Heart left ventricle (tissue), 16 donors: Measurements from ENCODE around the gene FBXO41. TPM values are rescaled to one million over a fixed set of nuclear protein-coding genes. Genes with fewer than 3 reads are reported as not detected.
"Not testable (repeated sequence)": the region's sequence is repeated elsewhere in the genome, so short reads cannot be mapped to it uniquely, and the experiment has no call there.

ENCODE experiments used
- ATAC-seq, 4 donors: fragments of 200-7000 bp; cut with Tn5 transposase; one replicate each; pipeline ENCODE4 v1.9.1; 2020 to 2022; ENCODE audit warnings: moderate library complexity in 4 of 4, mild to moderate bottlenecking in 3 of 4, moderate number of reproducible peaks in 1 of 4
- DNase-seq, 5 donors: peaks; one replicate each; pipeline ENCODE4 v3.0.0-alpha.2; 2020
- H3K27ac ChIP-seq, 12 donors: fragments of 200-600 bp; sonication (generic) in 4 of 12; one replicate each; pipeline versions ENCODE4 v1.5.0 to v1.8.0; 2016 to 2022; ENCODE audit warnings: mild to moderate bottlenecking in 2 of 12
- H3K27me3 ChIP-seq, 9 donors: fragments of 200-600 bp; sonication (generic) in 2 of 9; one replicate each; pipeline versions ENCODE4 v1.5.1 to v1.8.0; 2016 to 2022; ENCODE audit warnings: mild to moderate bottlenecking in 3 of 9
- H3K36me3 ChIP-seq, 9 donors: fragments of 200-600 bp; sonication (generic) in 2 of 9; one replicate each; pipeline versions ENCODE4 v1.5.0 to v1.8.0; 2018 to 2022; ENCODE audit warnings: mild to moderate bottlenecking in 2 of 9
- H3K4me1 ChIP-seq, 12 donors: fragments of 200-600 bp; sonication (generic) in 4 of 12; one replicate each; pipeline versions ENCODE4 v1.5.0 to v1.8.0; 2016 to 2022; ENCODE audit warnings: mild to moderate bottlenecking in 3 of 12
- H3K4me3 ChIP-seq, 12 donors: fragments of 200-600 bp; sonication (generic) in 4 of 12; one replicate each; pipeline versions ENCODE4 v1.5.0 to v1.8.0; 2017 to 2022; ENCODE audit warnings: mild to moderate bottlenecking in 9 of 12, moderate library complexity in 4 of 12
- H3K9me3 ChIP-seq, 12 donors: fragments of 200-600 bp; sonication (generic) in 4 of 12; one replicate each; pipeline versions ENCODE4 v1.5.0 to v1.8.0; 2016 to 2022; ENCODE audit warnings: mild to moderate bottlenecking in 1 of 12
- CTCF ChIP-seq, 12 donors: fragments of 200-600 bp; sonication (generic) in 4 of 12; IDR thresholded peaks; one replicate each; pipeline versions ENCODE4 v1.5.0 to v1.8.0; 2018 to 2022; ENCODE audit warnings: antibody characterized with exemption in 12 of 12, mild to moderate bottlenecking in 5 of 12
- POLR2A ChIP-seq, 2 donors: fragments of 450-650 bp; IDR thresholded peaks; one replicate each; pipeline ENCODE4 v1.6.1; 2017; ENCODE audit warnings: antibody characterized with exemption in 2 of 2, mild to moderate bottlenecking in 2 of 2, moderate library complexity in 2 of 2
- WGBS, 4 donors: extraction: QIAGEN DNeasy Blood & Tissue Kit in 2 of 4; methylation state at CpG; one replicate each; pipeline versions ENCODE4 v1.1.5 to v1.1.7; 2013 to 2018; 5-methylcytosine and 5-hydroxymethylcytosine counted together
- intact Hi-C, 10 donors: fragments of 100-400 bp; cut with DNase I; formaldehyde crosslinking; loops; one replicate each; pipeline versions ENCODE4 v1.11.1 to v1.14.2; 2022
- polyA plus RNA-seq, 2 donors: library from polyadenylated mRNA; stranded (reverse); fragments of 200-250 nt; gene quantifications; one replicate each; pipeline ENCODE4 v1.2.3, GENCODE V29; 2013
- total RNA-seq, 9 donors: library from RNA; depleted of rRNA in 2 of 9; stranded (reverse); fragments of >200 nt in 2 of 9; fragmentation: NEBNext Ultra II Directional in 3 of 9; extraction: Animal tissue kit (Norgen Biotek cat#: 25700) in 3 of 9; gene quantifications; one replicate each; pipeline versions ENCODE4 v1.1.0 to v1.2.4, GENCODE V29; 2016 to 2023
- donor health status: ischemic (EF 13 %, LVEDD 7.1; RV severe dilation, severe dysfunction).
- donor health status: healthy with polysubstance abuse.
- donor health status: DM: no; HTN: yes; CAD: no.
- donor health status: DM: no; HTN: no; CAD: no.
- donor health status: ischemic (EF 25% LVEDD 6.9; RV normal size, moderate dysfunction).
- donor health status: ischemic (EF 25% LVEDD 5.7; RV mildly dilated, moderate dysfunction).
- donor health status: healthy.
- donor health status: DM: yes; HTN: yes; CAD: no.
- donor health status: ischemic (EF 35%, LVEDD 5.7; RV mildly dilated, moderate dysfunction).
- donor health status: nonischemic (EF 11% LVEDD 7.7; RV severe dilation, severe dysfunction).
- donor health status: DM: yes; HTN: yes; CAD: no.
- donor health status: PGD.
- donor health status: ischemic (EF 29% LVEDD 5.4; RV normal size, mild dysfunction).
- donor health status: nonischemic (EF 23%, LVEDD 6.1; RV moderate dilation, normal function).

FBXO41 gene
- total and polyA plus RNA-seq, 11 donors, result 0.21 to 3.6 (median 0.57) TPM

- TF ChIP-seq CTCF (IDR thresholded peaks at IDR 0.05) (no peak), POLR2A (IDR thresholded peaks at IDR 0.05) (no peak)
- peaks cover 10 to 47% (median 33%) of the 10 kb centered on the region in 9 donors for H3K27me3 ChIP-seq
- WGBS, 4 donors, result 81 to 88% (median 87%) methylated on average over 2 to 4 of the region's 4 CpGs
- H3K9me3 ChIP-seq, result no peaks in the 10 kb centered on the region
- intact Hi-C loops, result no loop called here
- peaks cover 0 to 14% (median 3%) of the 10 kb centered on the region in 12 donors for H3K4me1 ChIP-seq
- H3K27ac ChIP-seq, result no peak overlapping the region
- H3K36me3 ChIP-seq, result no peaks in the 10 kb centered on the region
- no peak overlapping the region for H3K4me3 ChIP-seq
- ATAC-seq, result no peak
- no peak for DNase-seq
Measured at GRCh38 chr2:73264783-73265182, 19.5 kb downstream of the FBXO41 start.

GRCh38 chr2:73264332-73264606 is 20.0 kb downstream of the FBXO41 start:
- Histone ChIP-seq H3K27ac (no peak overlapping the region), H3K36me3 (no peaks in the 10 kb centered on the region), H3K4me3 (no peak overlapping the region), H3K9me3 (no peaks in the 10 kb centered on the region), H3K27me3 (peaks cover 10 to 42% (median 31%) of the 10 kb centered on the region in 9 donors), H3K4me1 (peaks cover 0 to 9% (median 3%) of the 10 kb centered on the region in 12 donors)
- DNase-seq (no peak), ATAC-seq (no peak)
- intact Hi-C loops, result no loop called here
- 82 to 91% (median 87%) methylated on average over 6 to 15 of the region's 15 CpGs for WGBS, 4 donors
- TF ChIP-seq POLR2A (IDR thresholded peaks at IDR 0.05) (no peak), CTCF (IDR thresholded peaks at IDR 0.05) (no peak)

GRCh38 chr2:73263540-73264331 is 20.5 kb downstream of the FBXO41 start:
- DNase-seq (no peak), ATAC-seq (no peak)
- 91 to 94% (median 93%) methylated on average over 15 to 16 of the region's 16 CpGs for WGBS, 4 donors
- peaks cover 6 to 36% (median 27%) of the 10 kb centered on the region in 9 donors for H3K27me3 ChIP-seq
- no peak for TF ChIP-seq POLR2A (IDR thresholded peaks at IDR 0.05)
- TF ChIP-seq CTCF (IDR thresholded peaks at IDR 0.05), result no peak
- no peaks in the 10 kb centered on the region for H3K36me3 ChIP-seq
- intact Hi-C loops, result no loop called here
- H3K27ac ChIP-seq, result no peak overlapping the region
- H3K4me1 ChIP-seq, result peaks cover 0 to 5% (median 1%) of the 10 kb centered on the region in 12 donors
- no peak overlapping the region for H3K4me3 ChIP-seq
- no peaks in the 10 kb centered on the region for H3K9me3 ChIP-seq

- intact Hi-C loops, ATAC-seq, DNase-seq, H3K36me3 ChIP-seq, H3K27ac ChIP-seq, H3K9me3 ChIP-seq, H3K4me3 ChIP-seq, H3K4me1 ChIP-seq: not testable (repeated sequence)
- peaks cover 0 to 28% (median 18%) of the 10 kb centered on the region in 9 donors for H3K27me3 ChIP-seq
- WGBS, 4 donors, result 85 to 94% (median 92%) methylated on average over 15 to 18 of the region's 18 CpGs
Measured at GRCh38 chr2:73262691-73263429, 21.4 kb downstream of the FBXO41 start.
